HG03039 (cell line): ENCODE measurements around the gene FIS1.
"Not testable (repeated sequence)": the region's sequence is repeated elsewhere in the genome, so short reads cannot be mapped to it uniquely, and the experiment has no call there.

Source experiments
- ATAC-seq: cut with Tn5 transposase; IDR thresholded peaks from one replicate; pipeline ENCODE4 v1.9.1; 2021; ENCODE audit warnings: mild to moderate bottlenecking, moderate library complexity; ENCODE audit not compliant: unreplicated experiment

Gene FIS1

GRCh38 chr7:101206665-101207042, 38.2 kb downstream of the FIS1 start:
- no peak for ATAC-seq

- ATAC-seq: no peak
Measured at GRCh38 chr7:101205901-101206664, 38.8 kb downstream of the FIS1 start.

GRCh38 chr7:101203740-101204738, 40.8 kb downstream of the FIS1 start:
- not testable (repeated sequence) for ATAC-seq

- no peak for ATAC-seq
Measured at GRCh38 chr7:101202603-101202918, 42.3 kb downstream of the FIS1 start.

GRCh38 chr7:101201695-101202602, 42.9 kb downstream of the FIS1 start:
- no peak for ATAC-seq

- no peak for ATAC-seq
Measured at GRCh38 chr7:101200862-101201599, 43.9 kb downstream of the FIS1 start, which contains the start of gene MOGAT3. TSS of gene MOGAT3 (minus strand) at chr7:101201036. CDS start at chr7:101200854, 182 bp downstream.

- ATAC-seq: no peak
Measured at GRCh38 chr7:101200504-101200861, 44.4 kb downstream of the FIS1 start.

- ATAC-seq: not testable (repeated sequence)
Measured at GRCh38 chr7:101199522-101199921, 45.4 kb downstream of the FIS1 start.

GRCh38 chr7:101198476-101198875, 46.4 kb downstream of the FIS1 start:
- no peak for ATAC-seq

- no peak for ATAC-seq
Measured at GRCh38 chr7:101197991-101198390, 46.9 kb downstream of the FIS1 start.

- ATAC-seq: no peak
Measured at GRCh38 chr7:101195884-101196283, 49.0 kb downstream of the FIS1 start.
